Fibroblast of upper back skin (primary cell): ENCODE measurements around the gene FAM167B.

ENCODE experiments used
- DNase-seq: peaks from one replicate; pipeline ENCODE4 v3.0.0-alpha.2; 2013

FAM167B gene

DNA sequence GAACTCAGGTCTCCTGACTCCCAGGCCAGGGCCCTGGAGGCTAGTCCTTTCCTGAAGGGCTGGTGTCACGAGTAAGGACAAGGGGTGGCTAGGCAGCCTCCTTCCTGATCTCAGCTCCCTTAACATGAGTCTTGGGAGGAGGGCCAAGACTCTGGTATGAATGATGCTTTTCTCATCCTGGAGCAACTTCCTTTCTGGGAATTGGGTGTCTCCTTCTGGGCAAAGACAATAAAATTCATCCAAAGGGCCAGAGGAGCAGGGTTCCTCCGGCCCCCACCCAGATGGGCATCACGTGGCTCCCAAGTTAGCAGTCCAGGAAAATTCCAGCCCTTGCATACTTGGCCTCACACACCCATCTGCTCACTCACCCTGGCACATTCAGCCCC lies at the start of gene FAM167B:
Gene FAM167B, plus strand, starts transcription at position 335 of the 386 bp plus-strand sequence. CDS start 200 bp downstream, outside the sequence.
- peak; percentile 73 for DNase-seq

DNA sequence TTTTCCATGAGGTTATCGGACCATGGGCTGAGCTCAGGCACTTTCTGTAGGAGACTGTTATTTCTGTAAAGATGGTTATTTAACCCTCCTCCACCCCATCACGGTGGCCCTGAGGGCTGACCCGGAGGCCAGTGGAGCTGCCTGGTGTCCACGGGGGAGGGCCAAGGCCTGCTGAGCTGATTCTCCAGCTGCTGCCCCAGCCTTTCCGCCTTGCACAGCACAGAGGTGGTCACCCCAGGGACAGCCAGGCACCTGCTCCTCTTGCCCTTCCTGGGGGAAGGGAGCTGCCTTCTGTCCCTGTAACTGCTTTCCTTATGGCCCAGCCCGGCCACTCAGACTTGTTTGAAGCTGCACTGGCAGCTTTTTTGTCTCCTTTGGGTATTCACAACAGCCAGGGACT lies 49.2 kb upstream of the FAM167B start:
- no peak for DNase-seq

- no peak for DNase-seq
Observed at GRCh38 chr1:32198237-32199042, 48.6 kb upstream of the FAM167B start.

DNA sequence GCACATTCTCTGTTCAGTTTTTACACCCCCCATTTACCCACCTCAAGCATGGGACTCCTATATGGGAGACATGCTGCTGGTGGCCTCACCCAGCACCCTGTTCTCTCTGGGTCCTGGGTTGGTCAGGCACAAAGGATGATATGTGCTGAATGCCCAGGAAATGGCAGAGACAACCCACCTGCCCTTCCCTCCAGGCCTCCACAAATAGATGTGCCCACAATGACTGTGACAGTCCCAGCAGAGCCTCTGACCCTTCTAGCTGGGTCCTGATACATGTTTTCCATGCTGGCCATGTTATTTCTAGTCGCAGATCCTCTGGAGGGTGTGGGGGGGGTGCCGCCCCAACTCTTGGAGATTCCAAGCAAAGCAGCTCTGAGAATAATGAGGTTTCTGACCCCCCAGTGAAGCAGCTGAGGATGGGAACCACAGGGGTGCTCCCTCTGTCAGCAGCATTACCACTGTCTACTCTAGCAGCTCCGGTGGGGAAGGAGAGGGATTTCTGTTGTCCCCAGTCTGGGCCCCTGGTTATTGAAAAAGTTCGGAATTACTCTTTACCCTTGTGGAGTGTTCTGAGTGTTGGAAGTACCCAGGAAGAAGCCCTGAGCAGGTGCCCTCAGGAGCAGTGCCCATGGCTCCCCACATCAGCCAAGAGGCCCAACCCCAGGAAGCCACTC lies 47.8 kb upstream of the FAM167B start:
- no peak for DNase-seq

- no peak for DNase-seq
Observed at GRCh38 chr1:32199717-32200072, 47.3 kb upstream of the FAM167B start.

DNA sequence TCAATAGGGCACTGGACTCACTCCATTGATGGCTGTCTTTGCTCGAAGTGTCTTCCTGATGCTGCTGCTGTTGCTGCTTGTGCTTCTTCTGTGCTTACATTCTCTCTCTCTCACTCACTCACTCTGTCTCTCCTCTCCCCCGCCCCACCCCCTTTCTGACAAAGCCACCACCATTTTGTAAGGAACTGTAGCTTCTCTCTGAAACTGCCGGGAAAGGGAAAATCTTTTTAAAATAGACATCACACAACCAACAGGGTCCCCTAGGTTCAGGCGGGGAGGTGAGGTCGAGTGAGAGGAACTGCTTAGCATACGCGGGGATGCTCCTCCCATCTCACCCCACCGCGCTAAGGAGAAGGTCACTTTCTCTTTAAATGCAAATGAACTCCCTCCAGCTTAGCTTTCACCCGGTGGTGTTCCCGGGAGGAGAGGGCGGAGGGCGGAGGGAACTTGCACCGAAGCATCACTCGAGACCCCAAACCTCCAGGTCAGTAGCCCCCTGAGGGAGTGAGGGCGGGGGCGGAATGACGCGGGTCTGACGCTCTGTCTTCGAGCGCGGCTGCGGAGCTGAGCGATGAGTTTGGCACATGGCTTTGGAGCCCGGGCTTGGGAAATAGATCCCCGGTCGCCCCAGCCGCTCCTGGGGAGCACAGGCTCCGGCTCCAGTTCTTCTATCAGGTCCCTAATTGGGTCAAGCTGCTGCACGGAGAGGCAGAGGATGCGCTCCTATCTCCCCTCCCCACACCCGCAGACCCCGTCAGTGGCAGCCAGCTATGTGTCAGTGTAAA lies 46.6 kb upstream of the FAM167B start, which contains the start of gene CCDC28B:
Gene CCDC28B, plus strand, starts transcription at position 370 of the 785 bp plus-strand sequence. CDS start 1,341 bp downstream, outside the sequence.
- DNase-seq, result peak; percentile 72

DNA sequence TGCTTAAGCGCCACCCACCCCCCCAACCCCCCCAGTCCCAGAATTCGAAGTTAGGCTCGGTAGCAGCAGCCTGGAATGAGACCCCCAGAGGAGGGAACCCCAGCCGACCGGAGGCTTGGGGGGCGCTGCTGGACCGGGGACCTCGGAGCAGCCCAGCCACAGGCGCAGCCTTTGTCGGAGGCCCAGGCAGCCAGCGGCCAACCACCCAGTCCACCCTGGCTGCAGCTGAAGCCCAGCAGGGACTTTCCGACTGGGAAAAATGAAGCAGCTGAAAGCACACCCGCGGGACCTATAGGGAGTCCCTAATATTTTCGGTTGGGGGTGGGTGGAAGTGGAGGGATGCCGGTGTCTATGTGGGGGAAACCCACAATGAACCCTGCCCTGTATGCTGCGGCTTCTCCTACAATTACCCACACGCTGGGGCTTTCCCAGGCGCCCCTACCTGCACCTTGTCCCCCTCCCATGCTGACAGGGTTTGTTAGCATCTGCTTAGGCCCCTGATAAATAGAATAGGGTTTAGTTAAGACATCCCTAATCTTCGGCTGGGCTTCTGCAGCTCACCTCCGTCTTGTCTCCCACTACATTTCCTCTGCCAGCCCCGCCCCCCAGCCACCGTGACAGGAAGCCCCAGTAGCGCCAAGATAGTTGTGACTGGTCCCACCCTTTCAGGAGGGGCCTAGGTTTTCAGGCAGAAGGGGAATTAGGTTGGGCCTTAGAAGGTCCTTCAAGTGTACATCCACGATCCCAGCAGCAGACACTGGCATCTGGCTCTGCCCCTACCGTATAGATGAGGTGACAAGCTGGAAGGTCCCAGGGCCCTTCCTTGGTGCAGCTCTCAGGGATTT lies 45.8 kb upstream of the FAM167B start:
- peak; percentile 49 for DNase-seq

DNA sequence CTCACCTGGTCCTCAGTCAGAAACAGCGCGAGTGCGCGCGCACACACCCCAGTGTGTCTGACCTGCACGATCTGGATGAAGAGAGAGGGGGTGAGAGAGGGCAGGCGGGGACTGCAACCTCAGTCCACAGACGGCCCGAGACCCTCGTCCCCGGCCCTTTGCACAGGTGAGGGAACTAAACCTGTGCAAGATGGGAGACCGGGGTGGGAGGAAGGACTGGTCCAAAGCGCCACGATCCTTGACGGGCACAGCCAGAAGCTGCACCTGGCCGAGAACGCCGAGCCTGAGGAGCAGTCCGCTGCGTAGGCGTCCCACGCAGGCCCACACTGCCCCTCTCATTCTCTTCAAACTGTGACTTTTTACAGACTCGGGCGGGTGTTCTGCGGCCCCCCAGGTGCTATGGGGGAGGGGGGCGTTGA lies 42.1 kb upstream of the FAM167B start:
- no peak for DNase-seq

GRCh38 chr1:32205401-32206370 lies 41.3 kb upstream of the FAM167B start, which contains the start of gene IQCC:
Gene IQCC, plus strand, starts transcription at chr1:32205671. Its CDS starts 11 bp downstream, at chr1:32205682.
- DNase-seq, result peak; percentile 75

GRCh38 chr1:32208469-32208868 lies 38.6 kb upstream of the FAM167B start:
- no peak for DNase-seq

DNA sequence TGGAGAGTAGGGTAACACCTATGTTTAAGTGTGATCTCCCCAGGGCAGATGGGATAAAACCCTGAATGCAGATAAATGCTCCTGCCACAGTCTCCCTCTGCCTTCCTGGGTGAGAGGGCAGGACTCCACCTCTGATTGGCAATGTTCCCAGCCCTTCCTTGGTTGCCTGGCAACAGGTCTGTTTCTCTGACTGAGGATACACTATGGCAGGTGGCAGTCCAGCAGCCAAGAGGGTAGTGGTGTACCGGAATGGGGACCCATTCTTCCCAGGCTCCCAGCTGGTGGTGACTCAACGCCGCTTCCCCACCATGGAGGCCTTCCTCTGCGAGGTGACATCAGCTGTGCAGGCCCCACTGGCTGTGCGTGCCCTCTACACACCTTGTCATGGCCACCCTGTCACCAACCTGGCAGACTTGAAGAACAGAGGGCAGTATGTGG lies 38.1 kb upstream of the FAM167B start, which contains the start of gene DCDC2B:
Gene DCDC2B, plus strand, starts transcription at position 199 of the 438 bp plus-strand sequence. Its CDS starts 5 bp downstream, at position 204.
- DNase-seq, result peak; percentile 25

- peak; percentile 61 for DNase-seq
Observed at GRCh38 chr1:32215629-32216480, 31.2 kb upstream of the FAM167B start.

DNA sequence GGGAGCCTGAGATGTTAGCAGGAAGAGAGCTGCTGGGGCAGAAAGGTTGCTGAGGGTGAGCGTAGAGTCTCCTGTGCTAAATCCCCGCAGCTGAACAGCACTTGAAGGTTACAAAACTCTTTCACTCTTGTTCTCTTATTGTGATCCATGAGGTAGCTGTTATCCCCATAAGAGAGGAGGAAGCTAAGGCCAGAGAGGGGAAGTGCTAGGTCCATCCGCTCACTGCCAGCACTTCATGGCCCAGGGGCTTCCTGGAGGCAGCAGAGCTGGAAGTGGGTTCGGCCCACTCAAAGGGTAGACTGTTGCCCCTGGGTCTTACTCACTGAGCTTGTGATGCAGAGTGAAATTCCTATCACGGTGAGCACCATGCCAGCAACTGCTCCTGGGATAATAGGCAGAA lies 30.5 kb upstream of the FAM167B start:
- DNase-seq, result no peak

DNA sequence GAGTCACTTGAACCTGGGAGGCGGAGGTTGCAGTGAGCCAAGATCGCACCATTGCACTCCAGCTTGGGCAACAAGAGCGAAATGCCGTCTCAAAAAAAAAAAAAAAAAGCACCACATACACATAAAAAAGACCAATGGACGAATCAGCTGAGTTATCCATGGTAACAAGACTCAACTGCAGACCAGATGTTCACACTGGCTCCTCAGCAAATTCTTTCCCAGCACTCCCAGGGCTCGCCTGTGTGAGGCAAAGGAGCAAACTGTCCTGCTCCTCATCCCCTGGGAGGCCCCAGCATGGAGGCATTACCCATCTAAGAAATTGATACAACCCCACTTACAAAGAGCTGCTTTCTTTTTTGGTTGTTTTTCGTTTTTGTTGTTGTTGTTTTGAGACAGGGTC lies 28.0 kb upstream of the FAM167B start:
- peak; percentile 32 for DNase-seq

DNA sequence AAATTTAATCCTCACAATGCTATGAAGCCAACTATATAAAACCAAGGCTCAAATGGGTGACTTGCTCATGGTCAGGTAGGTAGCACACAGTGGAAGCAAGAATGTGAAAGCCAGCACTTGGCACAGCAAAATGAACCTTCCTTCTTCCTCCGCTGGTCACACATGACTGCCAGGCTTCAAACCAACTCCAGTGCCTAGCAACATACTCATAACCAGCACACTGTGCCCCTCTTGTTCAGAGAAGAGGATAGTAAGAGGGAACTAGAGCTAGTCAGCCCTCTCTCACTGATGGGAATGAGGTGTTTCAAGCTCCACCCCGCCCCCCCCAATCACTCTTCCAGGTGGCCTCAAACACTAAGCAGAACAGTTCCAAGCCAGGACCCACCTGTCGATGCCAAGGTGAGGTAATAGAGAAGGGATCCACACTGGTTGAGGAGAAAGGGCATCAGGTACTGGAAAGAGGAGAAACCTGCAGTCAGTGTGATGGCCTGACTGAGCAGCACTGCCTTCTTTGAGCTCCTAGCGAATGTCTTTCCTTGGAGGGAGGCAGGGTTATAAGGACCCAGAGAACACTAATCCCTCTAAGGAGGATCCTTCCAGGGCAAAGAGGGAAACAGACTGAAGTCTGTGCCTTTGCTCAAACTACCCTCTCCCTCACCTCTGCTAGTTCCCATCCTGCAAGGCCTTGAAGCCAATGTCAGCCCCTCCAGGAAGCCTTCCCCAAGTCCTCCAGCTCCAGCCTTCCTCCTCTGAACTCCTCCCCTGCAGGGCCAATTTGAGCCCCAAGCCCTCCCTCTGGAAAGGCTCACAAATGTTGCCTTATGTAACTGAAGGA lies 26.1 kb upstream of the FAM167B start:
- no peak for DNase-seq

- no peak for DNase-seq
Observed at GRCh38 chr1:32221581-32221979, 25.4 kb upstream of the FAM167B start.

GRCh38 chr1:32221980-32222755 lies 24.9 kb upstream of the FAM167B start, which contains the start of the genes EIF3I and TMEM234:
Gene EIF3I, plus strand, starts transcription at chr1:32222407. Its CDS starts 35 bp downstream, at chr1:32222442.
Gene TMEM234, minus strand, starts transcription at chr1:32222353. Its CDS starts 31 bp downstream, at chr1:32222322.
- peak; percentile 90 for DNase-seq

GRCh38 chr1:32223683-32224082 lies 23.3 kb upstream of the FAM167B start:
- DNase-seq, result no peak
